Stimulated activated CD4-positive, alpha-beta T cell treated with anti-CD3 and anti-CD28 coated beads, Interleukin-4, amount 100 ng/mL, for 1 hour (primary cell): ENCODE data around the gene KIAA0586.
"Not testable (repeated sequence)": the region's sequence is repeated elsewhere in the genome, so short reads cannot be mapped to it uniquely, and the experiment has no call there.

Source experiments
- DNase-seq: peaks from one replicate; pipeline ENCODE4 v3.0.0-alpha.2; 2020

Gene KIAA0586

GRCh38 chr14:58553959-58554358 lies 126.4 kb downstream of the KIAA0586 start:
- no peak for DNase-seq

GRCh38 chr14:58555647-58556046 lies 128.1 kb downstream of the KIAA0586 start:
- DNase-seq: no peak

GRCh38 chr14:58557242-58557641 lies 129.7 kb downstream of the KIAA0586 start:
- no peak for DNase-seq

GRCh38 chr14:58560208-58560607 lies 132.7 kb downstream of the KIAA0586 start:
- no peak for DNase-seq

GRCh38 chr14:58562141-58562540 lies 134.6 kb downstream of the KIAA0586 start:
- DNase-seq: no peak

GRCh38 chr14:58563978-58564377 lies 136.5 kb downstream of the KIAA0586 start:
- DNase-seq: no peak

- DNase-seq: no peak
Measured at GRCh38 chr14:58565832-58566231, 138.3 kb downstream of the KIAA0586 start.

- DNase-seq: no peak
Measured at GRCh38 chr14:58566979-58567378, 139.5 kb downstream of the KIAA0586 start.

- no peak for DNase-seq
Measured at GRCh38 chr14:58568322-58568721, 140.8 kb downstream of the KIAA0586 start.

GRCh38 chr14:58571256-58571655 lies 143.7 kb downstream of the KIAA0586 start:
- DNase-seq: no peak

GRCh38 chr14:58571769-58572472 lies 144.4 kb downstream of the KIAA0586 start:
- peak; percentile 46 for DNase-seq

- DNase-seq: no peak
Measured at GRCh38 chr14:58572473-58572853, 144.9 kb downstream of the KIAA0586 start.

- DNase-seq: no peak
Measured at GRCh38 chr14:58572863-58573262, 145.3 kb downstream of the KIAA0586 start.

- DNase-seq: no peak
Measured at GRCh38 chr14:58574623-58575022, 147.1 kb downstream of the KIAA0586 start.

GRCh38 chr14:58575956-58576355 lies 148.4 kb downstream of the KIAA0586 start:
- DNase-seq: no peak

GRCh38 chr14:58580035-58580434 lies 152.5 kb downstream of the KIAA0586 start:
- not testable (repeated sequence) for DNase-seq

- DNase-seq: not testable (repeated sequence)
Measured at GRCh38 chr14:58581389-58581788, 153.9 kb downstream of the KIAA0586 start.

- no peak for DNase-seq
Measured at GRCh38 chr14:58584383-58584782, 156.9 kb downstream of the KIAA0586 start.

GRCh38 chr14:58587271-58587670 lies 159.8 kb downstream of the KIAA0586 start:
- no peak for DNase-seq

- not testable (repeated sequence) for DNase-seq
Measured at GRCh38 chr14:58588321-58588720, 160.8 kb downstream of the KIAA0586 start.

- DNase-seq: no peak
Measured at GRCh38 chr14:58593977-58594376, 166.5 kb downstream of the KIAA0586 start.

GRCh38 chr14:58597041-58597440 lies 169.5 kb downstream of the KIAA0586 start:
- DNase-seq: no peak

GRCh38 chr14:58598028-58598803 lies 170.7 kb downstream of the KIAA0586 start:
- DNase-seq: no peak

- DNase-seq: no peak
Measured at GRCh38 chr14:58598804-58599525, 171.4 kb downstream of the KIAA0586 start.
